Measurements from ENCODE around the gene KHNYN.

The KHNYN gene

GRCh38 chr14:24415421-24416253 lies 14.1 kb upstream of the KHNYN start:
- TF ChIP-seq FOXM1 (IDR thresholded peaks at IDR 0.05; ENCODE audit: borderline replicate concordance, low read depth) (no peak), RAD21 (IDR thresholded peaks at IDR 0.05; ENCODE audit: low read depth) (no peak)

GRCh38 chr14:24416254-24416931 lies 13.4 kb upstream of the KHNYN start:
- no peak for TF ChIP-seq TAF1 (IDR thresholded peaks at IDR 0.05; ENCODE audit: low read depth)
- TF ChIP-seq EGR1 (IDR thresholded peaks at IDR 0.05), result no peak
- TF ChIP-seq, protein P1, sequence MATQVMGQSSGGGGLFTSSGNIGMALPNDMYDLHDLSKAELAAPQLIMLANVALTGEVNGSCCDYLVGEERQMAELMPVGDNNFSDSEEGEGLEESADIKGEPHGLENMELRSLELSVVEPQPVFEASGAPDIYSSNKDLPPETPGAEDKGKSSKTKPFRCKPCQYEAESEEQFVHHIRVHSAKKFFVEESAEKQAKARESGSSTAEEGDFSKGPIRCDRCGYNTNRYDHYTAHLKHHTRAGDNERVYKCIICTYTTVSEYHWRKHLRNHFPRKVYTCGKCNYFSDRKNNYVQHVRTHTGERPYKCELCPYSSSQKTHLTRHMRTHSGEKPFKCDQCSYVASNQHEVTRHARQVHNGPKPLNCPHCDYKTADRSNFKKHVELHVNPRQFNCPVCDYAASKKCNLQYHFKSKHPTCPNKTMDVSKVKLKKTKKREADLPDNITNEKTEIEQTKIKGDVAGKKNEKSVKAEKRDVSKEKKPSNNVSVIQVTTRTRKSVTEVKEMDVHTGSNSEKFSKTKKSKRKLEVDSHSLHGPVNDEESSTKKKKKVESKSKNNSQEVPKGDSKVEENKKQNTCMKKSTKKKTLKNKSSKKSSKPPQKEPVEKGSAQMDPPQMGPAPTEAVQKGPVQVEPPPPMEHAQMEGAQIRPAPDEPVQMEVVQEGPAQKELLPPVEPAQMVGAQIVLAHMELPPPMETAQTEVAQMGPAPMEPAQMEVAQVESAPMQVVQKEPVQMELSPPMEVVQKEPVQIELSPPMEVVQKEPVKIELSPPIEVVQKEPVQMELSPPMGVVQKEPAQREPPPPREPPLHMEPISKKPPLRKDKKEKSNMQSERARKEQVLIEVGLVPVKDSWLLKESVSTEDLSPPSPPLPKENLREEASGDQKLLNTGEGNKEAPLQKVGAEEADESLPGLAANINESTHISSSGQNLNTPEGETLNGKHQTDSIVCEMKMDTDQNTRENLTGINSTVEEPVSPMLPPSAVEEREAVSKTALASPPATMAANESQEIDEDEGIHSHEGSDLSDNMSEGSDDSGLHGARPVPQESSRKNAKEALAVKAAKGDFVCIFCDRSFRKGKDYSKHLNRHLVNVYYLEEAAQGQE (IDR thresholded peaks at IDR 0.05; ENCODE audit: low read depth), result no peak
- no peak for TF ChIP-seq EP300 (IDR thresholded peaks at IDR 0.05; ENCODE audit: borderline replicate concordance)

DNA sequence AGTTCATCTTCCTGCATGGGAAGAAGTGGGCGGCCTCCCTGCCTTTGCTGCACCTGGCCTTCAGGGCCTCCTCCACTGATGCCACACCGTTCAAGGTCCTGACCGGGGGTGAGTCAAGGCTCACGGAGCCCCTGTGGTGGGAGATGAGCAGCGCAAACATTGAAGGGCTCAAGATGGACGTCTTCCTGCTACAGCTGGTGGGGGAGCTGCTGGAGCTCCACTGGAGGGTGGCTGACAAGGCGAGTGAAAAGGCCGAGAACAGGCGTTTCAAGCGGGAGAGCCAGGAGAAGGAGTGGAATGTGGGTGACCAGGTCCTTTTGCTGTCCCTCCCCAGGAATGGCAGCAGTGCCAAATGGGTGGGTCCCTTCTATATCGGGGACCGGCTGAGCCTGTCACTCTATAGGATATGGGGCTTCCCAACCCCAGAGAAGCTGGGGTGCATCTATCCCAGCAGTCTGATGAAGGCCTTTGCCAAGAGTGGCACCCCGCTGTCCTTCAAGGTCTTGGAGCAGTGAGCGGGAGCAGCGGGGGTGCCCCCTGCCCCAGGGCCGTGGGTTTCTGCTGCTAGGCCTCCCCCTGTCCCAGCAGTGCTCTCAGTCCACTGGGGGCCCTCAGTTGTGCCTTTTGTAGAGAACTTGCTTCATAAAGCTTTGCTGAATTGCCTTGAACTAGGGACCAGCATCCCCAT lies 12.7 kb upstream of the KHNYN start:
- TF ChIP-seq EGR1 (IDR thresholded peaks at IDR 0.05), result no peak
- no peak for TF ChIP-seq ZBTB7A (IDR thresholded peaks at IDR 0.05; ENCODE audit: low read depth)
- TF ChIP-seq TAF1 (IDR thresholded peaks at IDR 0.05; ENCODE audit: low read depth), result no peak
- TF ChIP-seq, protein P2, sequence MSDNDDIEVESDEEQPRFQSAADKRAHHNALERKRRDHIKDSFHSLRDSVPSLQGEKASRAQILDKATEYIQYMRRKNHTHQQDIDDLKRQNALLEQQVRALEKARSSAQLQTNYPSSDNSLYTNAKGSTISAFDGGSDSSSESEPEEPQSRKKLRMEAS (IDR thresholded peaks at IDR 0.05), result no peak
- TF ChIP-seq, protein P3, sequence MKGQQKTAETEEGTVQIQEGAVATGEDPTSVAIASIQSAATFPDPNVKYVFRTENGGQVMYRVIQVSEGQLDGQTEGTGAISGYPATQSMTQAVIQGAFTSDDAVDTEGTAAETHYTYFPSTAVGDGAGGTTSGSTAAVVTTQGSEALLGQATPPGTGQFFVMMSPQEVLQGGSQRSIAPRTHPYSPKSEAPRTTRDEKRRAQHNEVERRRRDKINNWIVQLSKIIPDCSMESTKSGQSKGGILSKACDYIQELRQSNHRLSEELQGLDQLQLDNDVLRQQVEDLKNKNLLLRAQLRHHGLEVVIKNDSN (IDR thresholded peaks at IDR 0.05), result no peak
- no peak for TF ChIP-seq RAD21 (IDR thresholded peaks at IDR 0.05; ENCODE audit: low read depth)
- no peak for TF ChIP-seq CREB1 (IDR thresholded peaks at IDR 0.05; ENCODE audit: low read depth)
- TF ChIP-seq EP300 (IDR thresholded peaks at IDR 0.05; ENCODE audit: borderline replicate concordance), result no peak
- TF ChIP-seq YY1 (IDR thresholded peaks at IDR 0.05; ENCODE audit: low read depth), result no peak
- no peak for TF ChIP-seq TCF12 (IDR thresholded peaks at IDR 0.05; ENCODE audit: low read depth)
- TF ChIP-seq TEAD4 (IDR thresholded peaks at IDR 0.05), result no peak
- TF ChIP-seq, protein P1 (IDR thresholded peaks at IDR 0.05; ENCODE audit: low read depth), result no peak

- no peak for TF ChIP-seq CEBPB (IDR thresholded peaks at IDR 0.05)
- TF ChIP-seq, protein P3 (IDR thresholded peaks at IDR 0.05), result no peak
- no peak for TF ChIP-seq EP300 (IDR thresholded peaks at IDR 0.05; ENCODE audit: borderline replicate concordance)
- TF ChIP-seq TEAD4 (IDR thresholded peaks at IDR 0.05), result no peak
- TF ChIP-seq, protein P1 (IDR thresholded peaks at IDR 0.05; ENCODE audit: low read depth), result no peak
- no peak for TF ChIP-seq RAD21 (IDR thresholded peaks at IDR 0.05; ENCODE audit: low read depth)
- TF ChIP-seq, protein P2 (IDR thresholded peaks at IDR 0.05), result no peak
- TF ChIP-seq EGR1 (IDR thresholded peaks at IDR 0.05), result no peak
- no peak for TF ChIP-seq ZBTB7A (IDR thresholded peaks at IDR 0.05; ENCODE audit: low read depth)
- TF ChIP-seq YY1 (IDR thresholded peaks at IDR 0.05; ENCODE audit: low read depth), result no peak
- no peak for TF ChIP-seq TAF1 (IDR thresholded peaks at IDR 0.05; ENCODE audit: low read depth)
- TF ChIP-seq FOXM1 (IDR thresholded peaks at IDR 0.05; ENCODE audit: borderline replicate concordance, low read depth), result no peak
- no peak for TF ChIP-seq TCF12 (IDR thresholded peaks at IDR 0.05; ENCODE audit: low read depth)
- TF ChIP-seq NFIC (IDR thresholded peaks at IDR 0.05), result no peak
- no peak for TF ChIP-seq CREB1 (IDR thresholded peaks at IDR 0.05; ENCODE audit: low read depth)
Measured at GRCh38 chr14:24417832-24418491, 11.8 kb upstream of the KHNYN start.

All from Ishikawa (cell line).